Inflammatory macrophage treated with lipopolysaccharide for 1 hour (primary cell): Measurements from ENCODE around the gene LYRM7.
A peak's percentile ranks its signal among the peaks of the same experiment; 100 is the strongest.
"Not testable (repeated sequence)": the region's sequence is repeated elsewhere in the genome, so short reads cannot be mapped to it uniquely, and the experiment has no call there.

Experiments used
- DNase-seq, 2 donors: peaks; one replicate each; pipeline ENCODE4 v3.0.0-alpha.2; 2020 to 2022

The LYRM7 gene

GRCh38 chr5:131221888-131222287, 51.1 kb downstream of the LYRM7 start:
- DNase-seq, result peak; percentile 69 to 74

DNA sequence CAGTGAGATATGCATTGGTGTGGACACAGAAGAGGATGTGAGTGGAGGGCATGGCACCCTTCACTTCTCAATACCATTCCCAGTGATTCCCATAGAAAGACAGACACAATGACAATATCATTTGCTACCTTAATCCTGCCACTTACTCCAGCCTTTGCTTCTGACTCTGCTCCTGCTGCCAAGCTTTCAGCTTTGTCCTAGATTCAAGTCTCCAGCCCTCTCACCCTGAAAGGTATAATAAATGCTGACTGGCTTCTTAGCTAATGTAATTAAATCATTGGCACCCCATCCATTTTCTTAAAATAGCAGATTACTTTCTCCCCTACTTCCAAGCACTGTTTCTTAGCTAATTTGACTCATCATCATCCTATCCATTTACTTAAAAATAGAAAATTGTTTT, 52.0 kb downstream of the LYRM7 start:
- DNase-seq, result no peak

DNA sequence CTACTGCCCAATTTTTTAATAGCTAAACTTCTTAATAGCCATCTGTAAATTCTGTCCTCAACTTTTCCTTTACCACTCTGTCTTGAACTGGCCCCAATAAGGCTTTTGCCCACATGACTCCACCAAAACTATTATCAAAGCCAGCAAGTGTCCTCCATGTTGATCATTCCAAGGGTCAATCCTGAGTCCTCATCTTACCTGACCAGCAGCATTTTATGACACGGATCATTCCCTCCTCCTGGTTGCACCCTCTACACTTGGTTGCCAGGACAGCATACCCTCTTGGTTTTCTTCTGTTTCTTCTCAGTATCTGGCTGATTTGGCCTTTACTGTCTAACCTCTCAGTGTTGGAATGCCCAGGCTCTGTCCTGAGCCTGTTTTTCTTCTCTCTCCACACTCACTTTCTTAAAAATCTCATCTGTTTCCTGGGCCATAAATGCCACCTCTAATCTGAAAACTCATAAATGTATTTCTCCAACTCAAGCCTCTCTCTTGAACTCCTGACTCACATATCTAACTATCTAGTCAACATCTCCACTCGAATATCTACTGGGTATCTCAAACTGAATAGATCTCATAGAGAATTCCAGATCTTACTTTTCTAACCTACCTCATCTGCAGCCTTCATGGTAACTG, 53.1 kb downstream of the LYRM7 start:
- DNase-seq, result no peak

GRCh38 chr5:131224387-131225201, 53.9 kb downstream of the LYRM7 start:
- DNase-seq, result peak; percentile 82 to 83

GRCh38 chr5:131225282-131225974, 54.7 kb downstream of the LYRM7 start:
- DNase-seq, result no peak

DNA sequence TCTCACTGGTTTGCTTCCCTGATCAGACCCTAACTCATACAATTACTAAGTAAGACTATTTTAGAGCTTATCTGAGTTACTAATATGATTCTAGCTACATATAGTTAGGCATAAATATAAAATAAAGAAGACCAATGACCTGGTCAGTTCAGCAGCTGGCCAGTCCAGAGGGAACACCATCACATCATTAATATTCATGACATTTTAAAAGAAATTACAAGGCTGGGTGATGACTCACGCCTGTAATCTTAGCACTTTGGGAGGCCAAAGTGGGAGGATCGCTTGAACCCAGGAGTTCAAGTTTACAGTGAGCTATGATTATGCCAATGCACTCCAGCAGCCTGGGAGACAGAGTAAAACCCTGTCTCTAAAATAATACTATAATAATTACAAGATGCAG, 56.2 kb downstream of the LYRM7 start:
- no peak for DNase-seq

- DNase-seq, result no peak
Observed at GRCh38 chr5:131228646-131229045, 57.9 kb downstream of the LYRM7 start.

GRCh38 chr5:131229623-131230022, 58.9 kb downstream of the LYRM7 start:
- no peak for DNase-seq

DNA sequence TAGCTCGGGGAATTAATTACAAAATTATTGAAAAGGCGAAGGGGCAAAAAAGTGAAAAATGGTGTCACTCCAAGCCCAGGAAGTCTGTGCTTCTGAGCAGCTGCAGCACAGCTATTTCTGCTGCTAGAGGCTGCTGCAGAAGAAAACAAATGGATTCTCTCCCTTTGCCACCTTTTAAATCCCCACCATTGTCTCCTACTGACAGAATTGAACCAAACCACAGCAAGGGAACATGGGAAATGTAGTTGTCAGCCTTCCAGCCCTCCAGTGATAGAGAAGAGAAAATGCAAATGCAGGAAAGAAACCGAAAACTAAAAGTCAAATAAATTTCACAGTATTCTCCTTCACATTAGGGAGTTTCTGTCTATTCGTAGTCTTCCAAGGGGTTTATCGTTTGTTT, 59.7 kb downstream of the LYRM7 start:
- no peak for DNase-seq

DNA sequence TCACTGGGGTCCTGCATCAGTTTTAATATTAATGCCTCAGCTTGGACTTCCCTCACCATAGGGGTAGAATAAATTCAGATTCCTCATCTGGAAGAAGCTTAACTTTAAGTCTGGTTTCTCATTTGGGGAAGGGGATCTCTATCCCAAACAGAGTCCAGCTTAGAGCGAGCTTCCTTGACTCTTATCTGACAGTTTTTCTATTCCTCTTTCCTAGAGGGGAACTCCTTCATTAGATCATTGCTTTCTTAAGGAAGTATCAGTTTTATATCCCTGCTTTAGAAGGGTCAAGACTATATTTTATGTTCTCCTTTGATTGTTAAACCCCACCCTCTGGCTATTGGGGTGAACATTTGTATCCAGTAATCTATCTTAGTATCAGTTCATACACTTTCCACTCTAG, 68.9 kb downstream of the LYRM7 start:
- DNase-seq, result peak; percentile 55 to 67

GRCh38 chr5:131242728-131243255, 72.0 kb downstream of the LYRM7 start:
- peak; percentile 87 to 98 for DNase-seq

DNA sequence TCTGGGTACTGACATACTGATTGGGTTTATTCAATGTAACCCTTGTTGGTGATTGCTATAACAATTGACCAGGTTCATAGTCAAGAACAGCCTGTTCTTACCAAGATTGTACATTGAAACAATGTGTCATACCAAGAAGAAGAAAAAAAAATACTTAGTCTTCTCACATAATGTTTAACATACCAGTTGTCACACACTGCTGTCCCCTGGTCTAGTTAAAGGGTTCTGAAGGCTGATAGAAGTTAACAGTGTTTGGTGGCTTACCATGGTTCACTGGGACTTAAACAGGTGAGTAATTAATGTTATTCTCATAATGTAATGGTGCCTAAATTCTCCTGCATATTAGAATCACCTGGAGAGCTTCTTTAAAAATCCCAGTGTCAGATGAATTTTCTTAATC, 74.6 kb downstream of the LYRM7 start:
- DNase-seq, result no peak

GRCh38 chr5:131245948-131246347, 75.2 kb downstream of the LYRM7 start:
- no peak for DNase-seq

DNA sequence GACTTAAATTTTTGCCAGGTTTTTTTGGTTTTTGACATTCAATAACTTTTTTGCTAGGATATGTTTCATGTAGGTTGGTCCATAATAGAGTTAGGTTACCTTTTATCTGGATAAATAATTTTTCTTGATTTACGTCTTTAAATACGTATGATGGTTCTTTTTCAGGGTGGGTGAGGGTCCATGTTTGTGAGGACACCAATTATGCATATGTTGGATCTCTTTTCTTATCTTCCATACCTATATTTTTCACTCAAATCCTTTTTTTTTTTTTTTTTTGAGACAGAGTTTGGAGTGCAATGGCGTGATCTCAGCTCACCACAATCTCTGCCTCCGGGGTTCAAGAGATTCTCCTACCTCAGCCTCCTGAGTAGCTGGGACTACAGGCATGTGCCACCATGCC, 75.8 kb downstream of the LYRM7 start:
- DNase-seq, result no peak

DNA sequence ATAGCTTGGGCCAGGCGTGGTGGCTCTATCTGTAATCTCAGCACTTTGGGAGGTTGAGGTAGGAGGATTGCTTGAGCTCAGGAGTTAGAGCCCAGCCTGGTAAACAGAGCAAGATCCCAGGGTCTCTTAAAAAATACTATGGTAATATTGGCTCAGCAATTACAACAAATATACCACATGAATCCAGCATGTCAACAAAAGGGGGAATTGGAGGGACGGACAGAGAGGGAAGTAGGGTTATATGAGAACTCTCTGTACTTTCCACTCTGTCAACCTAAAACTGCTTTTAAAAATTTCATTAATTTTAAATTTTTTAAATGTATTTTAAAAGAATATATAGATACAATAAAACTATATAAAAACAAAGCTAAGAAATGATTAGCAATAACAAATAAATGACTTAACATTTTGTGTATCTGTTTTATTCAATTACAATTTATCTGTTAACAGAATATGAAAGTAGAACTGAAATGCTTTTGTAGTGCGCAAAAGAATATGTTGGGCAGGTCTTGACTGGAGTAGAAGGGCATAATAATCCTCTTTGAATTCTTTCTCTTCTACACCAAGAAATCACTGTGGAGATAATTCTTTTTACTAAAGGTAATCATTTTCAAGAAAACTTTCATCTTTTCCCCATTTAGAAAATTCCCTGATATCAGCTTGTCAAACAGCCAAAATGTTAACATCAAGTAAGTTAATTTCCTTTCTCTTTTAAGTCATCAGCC, 80.2 kb downstream of the LYRM7 start:
- DNase-seq, result peak; percentile 80 to 88

- peak; percentile 77 to 88 for DNase-seq
Observed at GRCh38 chr5:131252824-131253171, 82.1 kb downstream of the LYRM7 start.

- DNase-seq, result not testable (repeated sequence)
Observed at GRCh38 chr5:131254025-131254424, 83.3 kb downstream of the LYRM7 start.

DNA sequence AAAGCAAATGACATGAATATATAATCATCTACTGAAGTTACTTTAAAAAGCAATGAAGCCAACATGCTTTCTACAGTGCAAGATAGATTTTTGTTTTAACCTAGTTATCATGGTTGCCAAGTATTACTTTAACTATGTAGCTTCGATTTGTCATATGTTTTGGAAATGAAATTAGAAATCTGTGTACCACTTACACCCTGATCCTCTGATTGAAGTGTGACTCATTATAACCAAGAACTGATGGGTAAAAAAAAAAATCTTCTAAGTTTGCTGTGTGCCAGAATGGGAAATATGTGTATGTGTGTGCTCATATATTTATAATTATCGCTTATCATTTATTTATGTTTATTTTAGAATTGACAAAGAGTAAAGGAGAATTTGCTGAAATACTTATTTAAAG, 84.0 kb downstream of the LYRM7 start:
- no peak for DNase-seq
